ENCODE measurements around the gene ACSL4. TPM values are rescaled to one million over a fixed set of nuclear protein-coding genes. Genes with fewer than 3 reads are reported as not detected.

The ACSL4 gene
- total and polyA plus RNA-seq, 9 of the 15 experiments (the other 6 are each of a cell fraction or from before 2014, with no cell fraction given), result 9.8 to 35.1 (median 25.5) TPM

DNA sequence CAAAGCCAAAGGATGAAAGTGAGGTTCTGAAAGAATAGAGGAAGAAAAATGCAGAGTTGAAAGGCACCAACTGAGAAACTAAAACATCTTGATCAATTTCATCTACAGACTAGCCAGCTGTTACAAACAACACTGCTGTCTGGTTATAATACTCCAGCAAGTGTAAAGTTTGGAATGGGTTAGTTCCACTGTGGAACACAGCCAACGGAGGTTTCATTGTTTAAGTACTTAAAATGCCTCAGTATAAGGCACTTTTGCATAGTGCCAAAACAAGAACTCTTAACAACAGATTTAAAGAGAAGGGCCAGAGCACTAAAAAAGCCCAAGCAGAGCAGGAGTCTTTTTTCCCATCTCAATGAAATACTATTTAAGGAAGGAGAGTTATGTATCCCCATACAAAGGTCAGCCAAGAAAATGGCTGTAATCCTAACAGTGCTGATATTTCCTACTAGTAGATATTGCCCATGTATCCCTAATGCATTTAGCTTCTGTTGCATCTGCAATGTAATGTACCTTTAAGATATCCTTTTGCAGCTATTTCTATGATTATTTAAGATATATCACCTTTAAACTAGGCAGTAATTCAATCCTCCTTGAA is 16.5 kb downstream of the ACSL4 start:
- intact Hi-C loops (cut with micrococcal nuclease), result loop anchor here (10.0 kb wide), 1 partner anchor 428 kb away; no protein-coding TSS in a partner anchor
- no peaks in the 10 kb centered on the region for H3K27me3 ChIP-seq (ENCODE audit: control insufficient read depth in 2 of 2, insufficient read depth in 2 of 2, low read length in 2 of 2)
- BruUV-seq (replicated peaks), result no TSS peak
- POLR2A ChIA-PET, result no interaction called here
- H3K4me3 ChIP-seq, result no peak overlapping the region
- DNase-seq (ENCODE audit: extremely low read depth in 1 of 4, low spot score in 3 of 4), result no peak
- H3K4me2 ChIP-seq (ENCODE audit: insufficient read depth, low read length), result no peak overlapping the region
- H2AFZ ChIP-seq (ENCODE audit: low read depth, low read length), result no peak overlapping the region
- whole genome bisulfite sequencing (ENCODE audit: insufficient coverage, low coverage, missing lambda C conversion rate), result 86% methylated on average over 1 of the region's 1 CpG
- H3K9ac ChIP-seq (ENCODE audit: insufficient read depth in 1 of 2, low read depth in 2 of 2, low read length in 2 of 2), result no peak overlapping the region
- no peaks in the 10 kb centered on the region; a peak in 2 of 5 replicates for H3K4me1 ChIP-seq (replicated peaks in 1 of 2; ENCODE audit: control insufficient read depth in 2 of 2, insufficient read depth in 2 of 2, low read length in 2 of 2)
- H4K20me1 ChIP-seq (replicated peaks; ENCODE audit: control insufficient read depth, insufficient read depth, low read length), result 0 out of 2 replicates have a peak, but pooled peaks cover 3% of the 10 kb centered on the region
- in situ Hi-C loops (cut with MboI), result loop anchor here (5.0 to 10.0 kb wide), 2 partner anchors 131 to 168 kb away; no protein-coding TSS in a partner anchor
- H3K79me2 ChIP-seq (ENCODE audit: control insufficient read depth, insufficient read depth, low read length), result peaks cover 59% of the 10 kb centered on the region
- no peaks in the 10 kb centered on the region for H3K9me1 ChIP-seq (ENCODE audit: control insufficient read depth, insufficient read depth, low read length)
- FAIRE-seq, result no peak
- peaks cover 10% of the 10 kb centered on the region; the same call in 1 of the 3 replicates for H3K36me3 ChIP-seq (ENCODE audit: control insufficient read depth, insufficient read depth, low read length)
- H3K9me3 ChIP-seq (replicated peaks; ENCODE audit: control insufficient read depth, insufficient read depth, low read depth, low read length), result no peaks in the 10 kb centered on the region
- ATAC-seq, result no peak
- no peak overlapping the region for H3K27ac ChIP-seq (ENCODE audit: extremely low read depth, low read depth, low read length)
- CTCF ChIA-PET (ENCODE audit: low intra/inter-chr PET ratio), result no interaction called here
- TF ChIP-seq SMARCE1 (IDR thresholded peaks at IDR 0.05), result no peak
- TF ChIP-seq NEUROD1 (IDR thresholded peaks at IDR 0.05; ENCODE audit: borderline replicate concordance, low read depth, low read length, partially characterized antibody), result no peak
- no peak for TF ChIP-seq DNMT1 (IDR thresholded peaks at IDR 0.05)
- no peak for TF ChIP-seq TBP (optimal IDR thresholded peaks at IDR 0.05; ENCODE audit: low read depth, low read length)
- TF ChIP-seq GTF2F1 (IDR thresholded peaks at IDR 0.05; ENCODE audit: low read depth, low read length), result no peak
- TF ChIP-seq ZNF316 (IDR thresholded peaks at IDR 0.05), result no peak
- TF ChIP-seq XRCC4 (IDR thresholded peaks at IDR 0.05; ENCODE audit: extremely low read depth, insufficient read depth, insufficient read length), result no peak
- TF ChIP-seq ELF1 (tag; IDR thresholded peaks at IDR 0.05), result no peak
- TF ChIP-seq, protein P1, sequence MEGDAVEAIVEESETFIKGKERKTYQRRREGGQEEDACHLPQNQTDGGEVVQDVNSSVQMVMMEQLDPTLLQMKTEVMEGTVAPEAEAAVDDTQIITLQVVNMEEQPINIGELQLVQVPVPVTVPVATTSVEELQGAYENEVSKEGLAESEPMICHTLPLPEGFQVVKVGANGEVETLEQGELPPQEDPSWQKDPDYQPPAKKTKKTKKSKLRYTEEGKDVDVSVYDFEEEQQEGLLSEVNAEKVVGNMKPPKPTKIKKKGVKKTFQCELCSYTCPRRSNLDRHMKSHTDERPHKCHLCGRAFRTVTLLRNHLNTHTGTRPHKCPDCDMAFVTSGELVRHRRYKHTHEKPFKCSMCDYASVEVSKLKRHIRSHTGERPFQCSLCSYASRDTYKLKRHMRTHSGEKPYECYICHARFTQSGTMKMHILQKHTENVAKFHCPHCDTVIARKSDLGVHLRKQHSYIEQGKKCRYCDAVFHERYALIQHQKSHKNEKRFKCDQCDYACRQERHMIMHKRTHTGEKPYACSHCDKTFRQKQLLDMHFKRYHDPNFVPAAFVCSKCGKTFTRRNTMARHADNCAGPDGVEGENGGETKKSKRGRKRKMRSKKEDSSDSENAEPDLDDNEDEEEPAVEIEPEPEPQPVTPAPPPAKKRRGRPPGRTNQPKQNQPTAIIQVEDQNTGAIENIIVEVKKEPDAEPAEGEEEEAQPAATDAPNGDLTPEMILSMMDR (IDR thresholded peaks at IDR 0.05 in 2 of 3, conservative IDR thresholded peaks at IDR 0.05 in 1 of 3; ENCODE audit: insufficient read depth in 2 of 3, low read depth in 1 of 3, low read length in 3 of 3), result no peak
- TF ChIP-seq KDM5B (IDR thresholded peaks at IDR 0.05; ENCODE audit: insufficient replicate concordance, low read depth, low read length), result no peak
- TF ChIP-seq RB1 (IDR thresholded peaks at IDR 0.05; ENCODE audit: low read depth), result no peak
